HepG2 (cell line): ENCODE measurements around the gene REEP3. TPM values are rescaled to one million over a fixed set of nuclear protein-coding genes. Genes with fewer than 3 reads are reported as not detected.

ENCODE experiments used
- ASH2L ChIP-seq: fragments of 300-600, 200-600 bp; sonication (generic); IDR thresholded peaks from 2 replicates; pipeline ENCODE4 v1.7.0; 2017; ENCODE audit warnings: low read depth, mild to moderate bottlenecking, moderate library complexity, mixed read lengths, low read length; ENCODE audit not compliant: insufficient read length
- FOXK2 ChIP-seq: fragments of 450-650 bp; IDR thresholded peaks from 2 replicates; pipeline ENCODE4 v1.6.1; 2016
- FOXP1 ChIP-seq, 2 experiments: fragments of 450-650 bp in 1 of 2; IDR thresholded peaks; 2 replicates each; pipeline ENCODE4 v1.6.1; 2017 to 2018; ENCODE audit warnings: antibody characterized with exemption in 1 of 2
- GABPB1 ChIP-seq: IDR thresholded peaks from 2 replicates; pipeline ENCODE4 v1.6.1; 2016; ENCODE audit warnings: mild to moderate bottlenecking, missing genetic modification reagents, moderate library complexity, missing compliant biosample characterization
- KAT7 ChIP-seq: IDR thresholded peaks from 2 replicates; pipeline ENCODE4 v1.6.1; 2018; ENCODE audit warnings: borderline replicate concordance, missing compliant biosample characterization
- NR2F1 ChIP-seq, 2 experiments: fragments of 450-650 bp in 1 of 2; formaldehyde crosslinking in 1 of 2; IDR thresholded peaks; 2 replicates each; pipeline versions ENCODE4 v1.5.0 to v1.6.1; 2016 to 2020; ENCODE audit warnings: mild to moderate bottlenecking in 1 of 2, missing compliant biosample characterization in 1 of 2, missing genetic modification reagents in 1 of 2, moderate library complexity in 1 of 2
- POGZ ChIP-seq: sonication (generic); formaldehyde crosslinking; IDR thresholded peaks from 2 replicates; pipeline ENCODE4 v1.4.0; 2020; ENCODE audit warnings: mild to moderate bottlenecking, missing genetic modification reagents
- SIN3A ChIP-seq: IDR thresholded peaks from 2 replicates; pipeline ENCODE4 v1.6.1; 2011; ENCODE audit warnings: low read depth, mild to moderate bottlenecking, control low read depth, low read length, borderline replicate concordance
- SOX6 ChIP-seq, 2 experiments: fragments of 450-650 bp in 1 of 2; sonication (generic) in 1 of 2; formaldehyde crosslinking in 1 of 2; IDR thresholded peaks; 2 replicates each; pipeline versions ENCODE4 v1.4.0 to v1.6.1; 2017 to 2020; ENCODE audit warnings: antibody characterized with exemption in 1 of 2, mild to moderate bottlenecking in 1 of 2, missing genetic modification reagents in 1 of 2
- ZFP90 ChIP-seq: sonication (generic); formaldehyde crosslinking; IDR thresholded peaks from 2 replicates; pipeline ENCODE4 v1.8.0; 2022; ENCODE audit warnings: missing genetic modification reagents, mild to moderate bottlenecking, inconsistent platforms, borderline replicate concordance
- ZNF180 ChIP-seq: sonication (generic); formaldehyde crosslinking; IDR thresholded peaks from 2 replicates; pipeline ENCODE4 v1.4.0; 2020; ENCODE audit warnings: low read depth, missing genetic modification reagents, borderline replicate concordance
- ZNF263 ChIP-seq: sonication (generic); formaldehyde crosslinking; IDR thresholded peaks from 2 replicates; pipeline ENCODE4 v1.4.0; 2020; ENCODE audit warnings: missing genetic modification reagents
- ZNF562 ChIP-seq: sonication (generic); formaldehyde crosslinking; IDR thresholded peaks from 2 replicates; pipeline ENCODE4 v1.8.0; 2022; ENCODE audit warnings: missing genetic modification reagents, borderline replicate concordance
- ZNF776 ChIP-seq: sonication (generic); formaldehyde crosslinking; IDR thresholded peaks from 2 replicates; pipeline ENCODE4 v1.4.0; 2020; ENCODE audit warnings: mild to moderate bottlenecking, missing genetic modification reagents
- polyA plus RNA-seq, 8 experiments: library from polyadenylated mRNA; depleted of rRNA in 3 of 8; stranded (reverse) in 7 of 8; unstranded in 1 of 8; fragments of >200 nt; fragmentation: Illumina TruSeq in 4 of 8; extraction: Trizol in 4 of 8; gene quantifications; 2 replicates each; pipeline versions ENCODE4 v1.2.1 to v1.2.3, GENCODE V29; 2011 to 2016; ENCODE audit warnings: low read depth in 4 of 8, missing spikeins in 1 of 8, mixed read lengths in 1 of 8; ENCODE audit not compliant: insufficient read depth in 1 of 8
- total RNA-seq, 5 experiments: library from RNA; depleted of rRNA; stranded (reverse); fragments of >200 nt; fragmentation: Illumina TruSeq; extraction: Trizol; gene quantifications; 2 replicates each; pipeline ENCODE4 v1.2.3, GENCODE V29; 2016; ENCODE audit warnings: low read depth in 1 of 5
- TF ChIP-seq, protein P1 (sequence below): sonication (generic); formaldehyde crosslinking; conservative IDR thresholded peaks from 2 replicates; pipeline ENCODE4 v1.8.1; 2023; ENCODE audit warnings: missing genetic modification reagents
- TF ChIP-seq, protein P2 (sequence below): sonication (generic); formaldehyde crosslinking; IDR thresholded peaks from 2 replicates; pipeline ENCODE4 v1.5.1; 2020; ENCODE audit warnings: missing genetic modification reagents, mild to moderate bottlenecking, borderline replicate concordance
- TF ChIP-seq, protein P3 (sequence below): sonication (generic); formaldehyde crosslinking; IDR thresholded peaks from 2 replicates; pipeline ENCODE4 v1.4.0; 2020; ENCODE audit warnings: missing genetic modification reagents
- TF ChIP-seq, protein P4 (sequence below): sonication (generic); formaldehyde crosslinking; IDR thresholded peaks from 2 replicates; pipeline ENCODE4 v1.5.0; 2020; ENCODE audit warnings: missing genetic modification reagents

Gene REEP3
- total and polyA plus RNA-seq, 2 of the 13 experiments (the other 11 are each of a cell fraction or from before 2014, with no cell fraction given), result 7.1 to 31.4 TPM

DNA sequence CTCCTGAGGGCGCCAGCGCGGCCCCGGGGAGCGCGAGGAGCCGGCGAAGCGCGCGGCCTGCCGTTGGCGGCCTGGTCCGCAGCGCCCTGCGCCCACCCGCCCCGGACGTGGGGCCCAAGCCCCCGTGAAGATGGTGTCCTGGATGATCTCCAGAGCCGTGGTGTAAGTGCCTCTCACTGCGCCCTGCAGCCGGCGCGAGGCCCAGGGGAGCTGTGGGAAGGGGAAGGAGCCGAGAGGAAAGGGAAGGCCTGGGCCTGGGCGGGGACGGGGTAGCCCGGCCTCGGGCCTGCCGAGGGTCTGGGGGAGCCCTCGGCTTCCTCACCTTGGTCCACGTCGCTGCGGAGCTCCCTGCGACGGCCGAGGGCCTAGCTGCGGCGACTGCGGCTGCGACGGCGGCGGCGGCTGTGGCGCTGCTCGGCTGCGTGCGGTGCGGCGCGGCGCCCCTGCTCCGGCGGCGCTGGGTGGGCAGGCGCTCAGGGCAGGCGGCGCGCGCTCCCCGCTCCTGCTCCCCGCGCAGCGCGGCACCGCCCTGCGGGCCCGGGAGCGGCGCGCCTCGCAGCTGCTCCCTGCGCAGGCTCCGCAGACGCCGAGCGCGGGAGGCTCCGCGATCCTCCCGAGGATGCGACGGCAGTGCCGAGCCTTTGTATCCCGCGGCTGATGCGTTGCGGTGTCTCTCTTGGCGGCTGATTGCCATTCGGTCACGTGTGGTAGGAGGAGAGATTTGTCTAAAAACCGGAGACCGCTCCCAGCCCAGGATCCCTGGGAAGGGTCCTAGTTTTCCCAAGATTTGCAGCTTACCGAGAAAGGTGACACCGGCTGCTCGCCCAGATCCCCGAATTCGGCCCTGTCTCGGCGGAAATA lies 445 bp downstream of the REEP3 start (continued):
- TF ChIP-seq, protein P1, sequence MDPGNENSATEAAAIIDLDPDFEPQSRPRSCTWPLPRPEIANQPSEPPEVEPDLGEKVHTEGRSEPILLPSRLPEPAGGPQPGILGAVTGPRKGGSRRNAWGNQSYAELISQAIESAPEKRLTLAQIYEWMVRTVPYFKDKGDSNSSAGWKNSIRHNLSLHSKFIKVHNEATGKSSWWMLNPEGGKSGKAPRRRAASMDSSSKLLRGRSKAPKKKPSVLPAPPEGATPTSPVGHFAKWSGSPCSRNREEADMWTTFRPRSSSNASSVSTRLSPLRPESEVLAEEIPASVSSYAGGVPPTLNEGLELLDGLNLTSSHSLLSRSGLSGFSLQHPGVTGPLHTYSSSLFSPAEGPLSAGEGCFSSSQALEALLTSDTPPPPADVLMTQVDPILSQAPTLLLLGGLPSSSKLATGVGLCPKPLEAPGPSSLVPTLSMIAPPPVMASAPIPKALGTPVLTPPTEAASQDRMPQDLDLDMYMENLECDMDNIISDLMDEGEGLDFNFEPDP (CRISPR knock-in tag), result no peak
- peak; percentile 48; the same call in 1 of the 2 replicates for TF ChIP-seq ZNF776 (CRISPR knock-in tag)
- peak; percentile 93 for TF ChIP-seq ASH2L
- no peak for TF ChIP-seq ZFP90 (CRISPR knock-in tag)
- TF ChIP-seq, protein P2, sequence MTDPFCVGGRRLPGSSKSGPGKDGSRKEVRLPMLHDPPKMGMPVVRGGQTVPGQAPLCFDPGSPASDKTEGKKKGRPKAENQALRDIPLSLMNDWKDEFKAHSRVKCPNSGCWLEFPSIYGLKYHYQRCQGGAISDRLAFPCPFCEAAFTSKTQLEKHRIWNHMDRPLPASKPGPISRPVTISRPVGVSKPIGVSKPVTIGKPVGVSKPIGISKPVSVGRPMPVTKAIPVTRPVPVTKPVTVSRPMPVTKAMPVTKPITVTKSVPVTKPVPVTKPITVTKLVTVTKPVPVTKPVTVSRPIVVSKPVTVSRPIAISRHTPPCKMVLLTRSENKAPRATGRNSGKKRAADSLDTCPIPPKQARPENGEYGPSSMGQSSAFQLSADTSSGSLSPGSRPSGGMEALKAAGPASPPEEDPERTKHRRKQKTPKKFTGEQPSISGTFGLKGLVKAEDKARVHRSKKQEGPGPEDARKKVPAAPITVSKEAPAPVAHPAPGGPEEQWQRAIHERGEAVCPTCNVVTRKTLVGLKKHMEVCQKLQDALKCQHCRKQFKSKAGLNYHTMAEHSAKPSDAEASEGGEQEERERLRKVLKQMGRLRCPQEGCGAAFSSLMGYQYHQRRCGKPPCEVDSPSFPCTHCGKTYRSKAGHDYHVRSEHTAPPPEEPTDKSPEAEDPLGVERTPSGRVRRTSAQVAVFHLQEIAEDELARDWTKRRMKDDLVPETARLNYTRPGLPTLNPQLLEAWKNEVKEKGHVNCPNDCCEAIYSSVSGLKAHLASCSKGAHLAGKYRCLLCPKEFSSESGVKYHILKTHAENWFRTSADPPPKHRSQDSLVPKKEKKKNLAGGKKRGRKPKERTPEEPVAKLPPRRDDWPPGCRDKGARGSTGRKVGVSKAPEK (CRISPR knock-in tag), result no peak
- TF ChIP-seq, protein P3, sequence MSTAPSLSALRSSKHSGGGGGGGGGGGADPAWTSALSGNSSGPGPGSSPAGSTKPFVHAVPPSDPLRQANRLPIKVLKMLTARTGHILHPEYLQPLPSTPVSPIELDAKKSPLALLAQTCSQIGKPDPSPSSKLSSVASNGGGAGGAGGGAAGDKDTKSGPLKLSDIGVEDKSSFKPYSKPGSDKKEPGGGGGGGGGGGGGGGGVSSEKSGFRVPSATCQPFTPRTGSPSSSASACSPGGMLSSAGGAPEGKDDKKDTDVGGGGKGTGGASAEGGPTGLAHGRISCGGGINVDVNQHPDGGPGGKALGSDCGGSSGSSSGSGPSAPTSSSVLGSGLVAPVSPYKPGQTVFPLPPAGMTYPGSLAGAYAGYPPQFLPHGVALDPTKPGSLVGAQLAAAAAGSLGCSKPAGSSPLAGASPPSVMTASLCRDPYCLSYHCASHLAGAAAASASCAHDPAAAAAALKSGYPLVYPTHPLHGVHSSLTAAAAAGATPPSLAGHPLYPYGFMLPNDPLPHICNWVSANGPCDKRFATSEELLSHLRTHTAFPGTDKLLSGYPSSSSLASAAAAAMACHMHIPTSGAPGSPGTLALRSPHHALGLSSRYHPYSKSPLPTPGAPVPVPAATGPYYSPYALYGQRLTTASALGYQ, result no peak
- TF ChIP-seq, protein P4, sequence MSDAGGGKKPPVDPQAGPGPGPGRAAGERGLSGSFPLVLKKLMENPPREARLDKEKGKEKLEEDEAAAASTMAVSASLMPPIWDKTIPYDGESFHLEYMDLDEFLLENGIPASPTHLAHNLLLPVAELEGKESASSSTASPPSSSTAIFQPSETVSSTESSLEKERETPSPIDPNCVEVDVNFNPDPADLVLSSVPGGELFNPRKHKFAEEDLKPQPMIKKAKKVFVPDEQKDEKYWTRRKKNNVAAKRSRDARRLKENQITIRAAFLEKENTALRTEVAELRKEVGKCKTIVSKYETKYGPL (CRISPR knock-in tag), result 0 out of 2 replicates have a peak, but pooled peaks have one; percentile 21
- TF ChIP-seq FOXK2, result no peak
- TF ChIP-seq FOXP1 (IDR thresholded peaks at IDR 0.05), result no peak
- no peak for TF ChIP-seq FOXP1 (CRISPR knock-in tag; IDR thresholded peaks at IDR 0.05)
- peak; percentile 21; the same call in 1 of the 2 replicates for TF ChIP-seq GABPB1 (CRISPR knock-in tag)
- peak; percentile 83; the same call in 1 of the 2 replicates for TF ChIP-seq KAT7 (CRISPR knock-in tag)
- no peak for TF ChIP-seq NR2F1 (CRISPR knock-in tag; IDR thresholded peaks at IDR 0.05)
- 0 out of 2 replicates have a peak, but pooled peaks have one; percentile 3 for TF ChIP-seq POGZ (CRISPR knock-in tag)
- TF ChIP-seq SIN3A, result peak; percentile 65; the same call in 1 of the 2 replicates
- no peak for TF ChIP-seq ZNF180 (CRISPR knock-in tag)
- no peak for TF ChIP-seq SOX6 (IDR thresholded peaks at IDR 0.05)
- peak; percentile 23; the same call in 1 of the 2 replicates for TF ChIP-seq SOX6 (CRISPR knock-in tag; IDR thresholded peaks at IDR 0.05)
- 0 out of 2 replicates have a peak, but pooled peaks have one; percentile 46 for TF ChIP-seq ZNF263 (CRISPR knock-in tag)
- TF ChIP-seq ZNF562, result 0 out of 2 replicates have a peak, but pooled peaks have one; percentile 27
